AG10803 (cell line): Measurements from ENCODE around the gene PTBP3.

Source experiments
- DNase-seq: peaks from one replicate; pipeline ENCODE4 v3.0.0; 2010; ENCODE audit warnings: low read depth
- H3K4me3 ChIP-seq: 2 replicates; pipeline ENCODE4 v1.5.1; 2011; ENCODE audit warnings: mild to moderate bottlenecking, low read length, control low read depth
- TF ChIP-seq, protein P1 (sequence below): conservative IDR thresholded peaks from 2 replicates; pipeline ENCODE4 v1.5.1; 2011; ENCODE audit warnings: mild to moderate bottlenecking, low read length, control low read depth, inconsistent platforms

PTBP3 gene

DNA sequence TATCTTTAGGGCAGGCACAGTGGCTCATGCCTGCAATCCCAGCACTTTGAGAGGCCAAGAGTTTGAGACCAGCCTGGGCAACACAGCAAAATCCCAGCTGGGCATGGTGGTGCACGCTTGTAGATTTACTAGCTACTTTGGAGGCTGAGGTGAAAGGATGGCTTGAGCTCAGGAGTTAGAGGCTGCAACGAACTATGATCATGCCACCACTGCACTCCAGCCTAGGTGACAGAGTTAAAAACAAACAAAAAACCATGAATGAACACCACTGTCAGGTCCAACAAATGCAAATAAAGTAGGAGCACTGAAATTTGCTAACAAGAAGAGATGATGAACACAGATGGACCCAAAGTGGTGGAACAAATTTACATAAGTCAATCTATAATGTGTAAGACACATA is 4.9 kb downstream of the PTBP3 start:
- no peak for DNase-seq
- TF ChIP-seq, protein P1, sequence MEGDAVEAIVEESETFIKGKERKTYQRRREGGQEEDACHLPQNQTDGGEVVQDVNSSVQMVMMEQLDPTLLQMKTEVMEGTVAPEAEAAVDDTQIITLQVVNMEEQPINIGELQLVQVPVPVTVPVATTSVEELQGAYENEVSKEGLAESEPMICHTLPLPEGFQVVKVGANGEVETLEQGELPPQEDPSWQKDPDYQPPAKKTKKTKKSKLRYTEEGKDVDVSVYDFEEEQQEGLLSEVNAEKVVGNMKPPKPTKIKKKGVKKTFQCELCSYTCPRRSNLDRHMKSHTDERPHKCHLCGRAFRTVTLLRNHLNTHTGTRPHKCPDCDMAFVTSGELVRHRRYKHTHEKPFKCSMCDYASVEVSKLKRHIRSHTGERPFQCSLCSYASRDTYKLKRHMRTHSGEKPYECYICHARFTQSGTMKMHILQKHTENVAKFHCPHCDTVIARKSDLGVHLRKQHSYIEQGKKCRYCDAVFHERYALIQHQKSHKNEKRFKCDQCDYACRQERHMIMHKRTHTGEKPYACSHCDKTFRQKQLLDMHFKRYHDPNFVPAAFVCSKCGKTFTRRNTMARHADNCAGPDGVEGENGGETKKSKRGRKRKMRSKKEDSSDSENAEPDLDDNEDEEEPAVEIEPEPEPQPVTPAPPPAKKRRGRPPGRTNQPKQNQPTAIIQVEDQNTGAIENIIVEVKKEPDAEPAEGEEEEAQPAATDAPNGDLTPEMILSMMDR: no peak
- H3K4me3 ChIP-seq: no peak overlapping the region

GRCh38 chr9:112327718-112328450 is 5.5 kb downstream of the PTBP3 start:
- no peak for DNase-seq
- no peak overlapping the region for H3K4me3 ChIP-seq
- TF ChIP-seq, protein P1: no peak

- no peak for DNase-seq
- H3K4me3 ChIP-seq: no peak overlapping the region
- TF ChIP-seq, protein P1: no peak
Measured at GRCh38 chr9:112326194-112326593, 7.2 kb downstream of the PTBP3 start.

DNA sequence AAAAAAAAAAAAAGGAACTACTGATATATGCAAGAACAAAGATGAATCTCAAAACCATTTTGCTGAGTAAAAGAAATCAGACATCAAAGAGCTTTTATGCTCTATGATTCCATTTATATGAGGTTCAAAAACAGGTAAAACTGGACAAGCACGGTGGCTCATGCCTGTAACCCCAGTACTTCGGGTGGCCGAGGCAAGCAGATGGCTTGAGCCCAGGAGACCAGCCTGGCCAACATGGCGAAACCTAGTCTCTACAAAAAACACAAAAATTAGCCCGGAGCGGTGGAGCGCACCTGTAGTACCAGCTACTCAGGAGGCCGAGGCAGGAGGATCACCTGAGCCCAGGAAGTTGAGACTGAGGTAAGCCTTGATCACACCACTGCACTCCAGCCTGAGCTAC is 7.8 kb downstream of the PTBP3 start:
- DNase-seq: no peak
- TF ChIP-seq, protein P1: no peak
- H3K4me3 ChIP-seq: no peak overlapping the region

- no peak overlapping the region for H3K4me3 ChIP-seq
- DNase-seq: no peak
- TF ChIP-seq, protein P1: no peak
Measured at GRCh38 chr9:112325127-112325526, 8.3 kb downstream of the PTBP3 start.

DNA sequence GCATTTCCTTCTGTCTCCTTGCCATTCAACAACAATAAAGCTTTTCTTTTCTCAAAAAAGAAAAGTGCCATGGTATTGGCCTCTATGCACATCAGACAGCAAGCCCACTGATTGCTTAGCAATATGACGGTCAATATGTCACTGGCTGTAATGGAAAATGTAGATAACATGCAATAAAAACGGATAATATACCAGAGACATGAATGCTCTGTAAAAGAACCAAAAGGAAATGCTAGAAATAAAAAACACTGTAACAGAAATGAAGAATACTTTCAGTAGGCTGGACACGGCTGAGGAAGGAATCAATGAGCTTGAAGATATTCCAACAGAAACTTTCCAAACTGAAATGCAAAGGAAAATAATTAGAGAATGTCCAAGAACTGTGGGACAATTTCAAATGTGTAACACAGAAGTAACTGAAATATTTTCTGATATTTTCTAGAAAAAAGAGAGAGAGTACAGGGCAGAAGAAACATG is 10.0 kb downstream of the PTBP3 start:
- TF ChIP-seq, protein P1: no peak
- DNase-seq: no peak

DNA sequence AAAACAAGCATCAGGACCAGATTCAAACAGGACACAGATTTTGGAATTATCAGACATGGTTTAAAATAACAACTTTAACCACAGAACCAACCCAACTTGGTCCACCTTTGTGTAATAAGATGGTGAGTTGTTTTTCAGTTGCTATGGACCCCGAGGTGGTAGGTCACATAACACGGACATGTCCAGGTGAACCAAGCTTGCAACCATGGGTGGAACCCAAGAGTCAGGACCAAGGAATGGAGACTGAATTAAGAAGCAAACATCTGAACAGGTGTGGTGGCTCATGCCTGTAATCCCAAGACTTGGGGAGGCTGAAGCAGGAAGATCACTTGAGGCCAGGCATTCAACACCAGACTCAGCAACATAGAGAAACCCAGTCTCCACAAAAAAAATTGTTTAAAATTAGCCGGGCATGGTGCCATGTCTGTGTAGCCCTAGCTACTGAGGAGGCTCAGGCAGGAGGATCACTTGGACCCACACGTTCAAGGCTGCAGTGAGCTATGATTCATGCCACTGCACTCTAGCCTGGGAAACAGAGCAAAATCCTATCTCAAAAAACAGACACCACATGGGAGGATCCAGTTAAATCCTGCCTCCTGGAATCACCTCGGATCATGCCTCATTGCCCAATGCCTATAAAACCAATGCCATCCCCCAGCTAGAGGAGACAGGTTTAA is 10.6 kb downstream of the PTBP3 start:
- no peak overlapping the region for H3K4me3 ChIP-seq
- DNase-seq: no peak
- TF ChIP-seq, protein P1: no peak

More for the DNA sequence above, 10.0 kb downstream of the PTBP3 start:
- no peak overlapping the region for H3K4me3 ChIP-seq
